ENCODE data around the gene DUS1L.
A peak's percentile ranks its signal among the peaks of the same experiment; 100 is the strongest.

Gene DUS1L

DNA sequence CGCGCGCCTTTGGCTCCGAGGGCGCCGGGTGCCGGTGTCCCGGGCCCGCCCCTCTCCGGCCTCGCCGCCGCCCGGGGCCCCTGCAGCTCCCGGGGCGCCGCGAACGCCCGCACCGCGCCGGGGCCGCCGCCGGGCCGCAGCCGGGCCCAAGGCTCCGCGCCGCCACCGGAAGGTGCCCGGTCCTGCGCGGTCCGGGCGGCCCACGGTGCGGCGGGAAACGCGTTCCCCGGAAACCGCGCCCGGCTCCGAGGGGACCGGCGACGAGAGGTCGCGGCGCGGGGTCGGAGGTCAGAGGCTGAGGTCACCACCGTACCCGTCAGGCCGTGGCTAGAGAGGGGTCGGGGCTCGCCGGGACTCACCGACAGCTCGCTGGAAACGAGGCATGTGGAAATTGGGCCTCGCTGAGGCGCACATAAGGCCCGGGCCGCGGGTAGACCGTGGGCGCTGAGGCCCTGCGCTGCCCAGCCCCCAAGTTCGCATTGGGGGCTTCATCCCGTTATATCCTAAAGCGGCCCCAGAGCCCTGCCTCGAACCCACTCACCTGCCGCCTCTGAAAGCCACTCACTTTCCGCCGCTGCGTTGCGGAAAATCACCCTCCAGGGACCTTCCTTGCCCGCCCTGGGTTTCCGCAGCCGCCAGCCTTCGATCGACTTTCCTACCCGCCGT lies at the start of gene DUS1L:
TSS of gene DUS1L (minus strand) at position 167 of the 666 bp plus-strand sequence. CDS start 745 bp downstream, outside the sequence.
- DNase-seq (ENCODE audit: low read depth in 1 of 2, low spot score in 1 of 2), result peak; percentile 53 to 70

- no peak for DNase-seq (ENCODE audit: low read depth in 1 of 2, low spot score in 1 of 2)
Measured at GRCh38 chr17:82114872-82115271, 49.3 kb upstream of the DUS1L start.

DNA sequence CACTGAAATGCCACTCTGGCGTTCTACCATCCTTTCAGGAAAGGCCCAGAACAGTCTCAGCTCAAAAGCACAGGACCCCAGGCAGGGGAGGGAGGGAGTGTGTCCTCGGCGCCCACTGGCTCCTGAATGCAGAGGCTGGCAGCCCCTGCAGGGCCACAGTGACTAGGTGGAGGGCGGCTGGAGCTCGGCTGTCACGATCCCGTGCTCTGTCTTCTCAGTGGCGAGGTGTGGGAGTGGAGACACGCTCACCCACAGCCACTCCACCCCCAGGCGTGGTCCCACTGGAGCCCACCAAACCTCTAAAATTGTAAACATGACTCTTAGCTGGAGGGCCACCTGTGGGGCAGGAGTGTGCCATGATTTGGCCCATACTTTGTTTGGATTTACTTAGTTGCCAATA lies 48.8 kb upstream of the DUS1L start:
- DNase-seq (ENCODE audit: low read depth in 1 of 2, low spot score in 1 of 2), result no peak

DNA sequence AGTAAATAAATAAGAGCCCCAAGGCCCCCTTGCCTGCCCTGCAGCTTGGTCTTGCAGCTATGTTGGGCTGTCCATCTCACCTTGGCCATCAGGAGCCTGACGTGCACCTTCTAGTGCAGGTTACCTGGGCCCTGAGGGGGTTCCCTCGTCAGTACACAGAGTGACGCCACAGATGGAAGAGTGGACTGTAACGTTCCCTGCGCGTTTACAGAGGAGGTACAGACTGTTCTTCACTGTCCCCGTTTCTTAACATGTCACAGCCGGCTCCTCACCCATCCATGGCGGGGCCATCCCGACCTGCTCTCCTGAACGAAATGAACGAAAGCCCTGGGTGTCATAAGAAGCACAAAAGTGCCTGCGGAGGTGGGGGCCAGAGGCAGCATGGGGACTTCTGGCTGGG lies 48.3 kb upstream of the DUS1L start:
- no peak for DNase-seq (ENCODE audit: low read depth in 1 of 2, low spot score in 1 of 2)

DNA sequence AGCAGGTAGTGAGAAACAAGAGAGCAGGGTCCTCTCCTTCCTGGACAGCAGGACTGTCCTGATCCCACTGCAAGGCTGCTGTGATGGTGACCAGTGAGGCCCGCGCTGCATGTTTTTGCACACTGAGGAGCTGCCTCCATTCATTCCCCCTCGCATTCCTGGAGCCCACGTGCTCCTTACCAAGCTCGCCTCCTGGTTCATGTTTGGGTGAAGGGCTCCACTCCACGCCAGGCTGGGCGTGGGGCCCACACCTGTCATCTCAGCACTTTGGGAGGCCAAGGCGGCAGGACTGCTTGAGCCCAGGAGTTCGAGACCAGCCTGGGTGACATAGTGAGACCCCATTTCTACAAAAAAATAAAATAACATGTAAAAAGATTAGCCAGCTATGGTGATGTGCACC lies 47.8 kb upstream of the DUS1L start:
- no peak for DNase-seq (ENCODE audit: low read depth in 1 of 2, low spot score in 1 of 2)

DNA sequence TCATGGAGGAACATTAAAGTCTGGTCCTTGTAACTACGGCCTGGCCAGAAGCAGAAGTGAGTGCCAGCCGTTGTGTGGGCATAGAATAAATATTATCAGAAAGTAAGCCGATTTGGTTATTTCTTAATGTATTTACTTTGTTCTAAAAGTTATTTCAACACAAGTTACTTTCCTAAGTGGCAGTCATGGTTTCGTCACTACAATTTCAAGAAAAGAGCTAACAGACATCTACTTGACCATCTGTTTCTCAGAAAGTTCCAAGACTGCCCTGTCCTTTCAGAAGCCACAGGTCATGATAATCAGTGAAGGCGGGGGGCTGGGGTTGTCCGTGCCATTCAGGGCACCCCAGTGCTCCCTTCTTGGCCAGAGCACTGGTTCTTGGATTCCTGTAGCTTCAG lies 47.3 kb upstream of the DUS1L start:
- no peak for DNase-seq (ENCODE audit: low read depth in 1 of 2, low spot score in 1 of 2)

GRCh38 chr17:82112181-82112913 lies 46.7 kb upstream of the DUS1L start:
- DNase-seq (ENCODE audit: low read depth in 1 of 2, low spot score in 1 of 2), result no peak

DNA sequence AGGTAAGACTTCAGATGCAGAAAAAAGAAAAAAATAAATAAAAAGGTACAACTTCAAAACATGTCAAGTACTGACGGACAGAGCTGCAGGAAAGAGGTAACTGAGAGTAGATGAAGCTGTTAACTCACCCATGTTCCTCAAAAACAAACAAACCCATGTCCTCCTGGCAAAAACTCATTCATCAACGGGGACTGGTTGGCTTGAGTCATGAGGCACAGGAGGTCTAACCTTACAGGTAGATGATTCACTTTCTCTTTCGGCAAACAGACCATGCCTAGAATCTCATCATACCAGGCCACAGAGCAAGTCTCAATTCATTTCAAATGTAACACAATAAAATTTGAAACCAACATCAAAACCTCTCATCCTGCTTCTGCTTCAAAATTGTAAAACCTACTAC lies 44.7 kb upstream of the DUS1L start:
- no peak for DNase-seq (ENCODE audit: low read depth in 1 of 2, low spot score in 1 of 2)

GRCh38 chr17:82108961-82109475 lies 43.4 kb upstream of the DUS1L start:
- no peak for DNase-seq (ENCODE audit: low read depth in 1 of 2, low spot score in 1 of 2)

- no peak for DNase-seq (ENCODE audit: low read depth in 1 of 2, low spot score in 1 of 2)
Measured at GRCh38 chr17:82108496-82108945, 42.9 kb upstream of the DUS1L start.

DNA sequence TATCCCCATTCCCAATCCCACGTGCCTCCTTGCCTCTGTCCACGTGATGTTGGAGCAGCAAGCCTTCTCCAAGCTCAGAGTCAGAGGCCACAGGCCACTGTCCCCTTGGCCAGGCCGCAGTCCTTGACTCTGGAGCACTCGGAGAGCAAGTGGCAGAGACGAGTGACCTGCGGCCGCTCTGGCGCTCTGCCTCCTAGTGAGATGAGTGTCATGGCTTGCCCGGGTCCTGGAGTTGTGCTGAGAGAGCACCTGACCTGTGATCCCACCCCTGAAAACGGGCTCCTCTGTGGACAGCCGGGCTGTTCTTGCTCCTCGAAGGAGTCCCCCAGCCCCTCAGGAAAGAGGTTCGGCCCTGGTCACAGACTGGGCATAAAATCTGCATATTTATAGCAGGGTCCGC lies 42.4 kb upstream of the DUS1L start:
- no peak for DNase-seq (ENCODE audit: low read depth in 1 of 2, low spot score in 1 of 2)

- no peak for DNase-seq (ENCODE audit: low read depth in 1 of 2, low spot score in 1 of 2)
Measured at GRCh38 chr17:82107341-82107860, 41.8 kb upstream of the DUS1L start.

DNA sequence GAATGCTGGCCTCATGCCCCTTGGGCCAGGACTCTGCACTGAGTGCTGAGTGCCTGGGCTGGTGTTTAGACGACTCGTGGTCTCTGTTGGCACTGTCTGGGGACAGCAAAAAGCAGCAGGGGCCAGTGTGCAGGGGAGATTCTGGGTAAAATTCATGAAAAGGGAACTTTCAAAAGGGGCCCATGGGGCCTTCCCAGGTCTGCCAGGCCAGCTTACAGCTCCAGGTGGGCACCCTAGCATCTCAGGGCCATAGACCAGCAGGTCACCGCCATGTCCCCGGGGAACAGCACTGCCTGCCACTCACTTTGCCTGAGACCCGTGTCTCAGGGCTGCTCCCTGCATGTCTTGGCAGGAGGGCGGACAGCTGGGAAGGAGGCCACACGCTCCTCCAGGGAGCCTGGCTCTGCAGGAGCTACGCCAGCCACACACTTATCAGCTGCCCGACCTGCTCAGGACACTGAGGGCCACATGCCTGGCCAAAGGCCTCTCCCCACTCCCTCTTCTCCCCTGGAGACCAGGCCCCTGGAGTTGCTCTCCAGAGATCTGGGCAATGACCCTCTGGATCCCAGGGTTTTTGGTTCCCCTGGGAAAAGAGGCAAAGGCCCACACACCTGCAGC lies 41.2 kb upstream of the DUS1L start:
- no peak for DNase-seq (ENCODE audit: low read depth in 1 of 2, low spot score in 1 of 2)

GRCh38 chr17:82105882-82106687 lies 40.5 kb upstream of the DUS1L start:
- peak; percentile 43 to 49 for DNase-seq (ENCODE audit: low read depth in 1 of 2, low spot score in 1 of 2)

GRCh38 chr17:82105417-82105881 lies 39.8 kb upstream of the DUS1L start:
- no peak for DNase-seq (ENCODE audit: low read depth in 1 of 2, low spot score in 1 of 2)

- no peak for DNase-seq (ENCODE audit: low read depth in 1 of 2, low spot score in 1 of 2)
Measured at GRCh38 chr17:82104797-82105416, 39.3 kb upstream of the DUS1L start.

DNA sequence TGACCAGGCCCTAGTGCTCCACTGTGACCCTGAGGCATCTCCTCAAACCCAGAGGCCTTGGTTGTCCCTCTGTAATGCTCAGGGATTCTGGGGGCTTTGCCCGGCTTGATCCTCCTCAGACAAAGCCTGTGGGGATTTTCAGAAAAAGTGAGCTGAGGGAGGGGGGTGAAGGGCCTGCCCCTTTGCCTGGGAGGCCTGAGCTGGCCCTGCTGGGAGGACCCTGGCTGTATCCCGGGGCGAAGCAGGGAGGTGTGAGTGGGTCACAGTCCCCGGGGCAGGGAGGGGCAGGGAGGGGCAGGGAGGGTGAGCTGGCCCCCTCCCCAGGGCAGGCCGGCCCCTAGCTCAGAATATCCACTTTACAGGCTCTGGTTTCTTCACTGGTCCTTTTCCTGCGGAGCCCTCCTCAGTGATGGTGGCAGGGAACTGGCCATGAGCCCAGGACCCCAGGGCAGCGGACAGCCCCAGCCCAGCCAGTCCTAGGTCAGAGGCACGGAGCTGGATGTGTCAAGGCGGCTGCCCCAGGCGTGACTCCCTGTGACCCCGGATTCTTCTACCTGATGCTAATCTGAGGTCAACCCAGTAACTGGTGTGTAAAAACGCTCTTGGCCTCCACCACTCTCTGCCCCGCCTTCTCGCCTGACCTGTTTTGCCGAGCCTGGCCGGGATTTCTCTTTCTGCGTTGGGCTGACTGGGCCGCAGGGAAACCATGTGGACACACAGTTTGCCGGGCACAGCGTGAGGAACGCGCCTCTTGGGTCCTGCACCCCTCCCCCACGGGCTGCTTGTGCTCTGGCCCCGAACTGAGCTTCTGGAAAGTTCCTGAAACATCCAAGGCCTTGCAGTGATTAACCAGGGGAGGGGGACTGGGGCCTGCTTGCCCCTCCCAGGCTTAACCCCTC lies 38.2 kb upstream of the DUS1L start:
- DNase-seq (ENCODE audit: low read depth in 1 of 2, low spot score in 1 of 2), result no peak

DNA sequence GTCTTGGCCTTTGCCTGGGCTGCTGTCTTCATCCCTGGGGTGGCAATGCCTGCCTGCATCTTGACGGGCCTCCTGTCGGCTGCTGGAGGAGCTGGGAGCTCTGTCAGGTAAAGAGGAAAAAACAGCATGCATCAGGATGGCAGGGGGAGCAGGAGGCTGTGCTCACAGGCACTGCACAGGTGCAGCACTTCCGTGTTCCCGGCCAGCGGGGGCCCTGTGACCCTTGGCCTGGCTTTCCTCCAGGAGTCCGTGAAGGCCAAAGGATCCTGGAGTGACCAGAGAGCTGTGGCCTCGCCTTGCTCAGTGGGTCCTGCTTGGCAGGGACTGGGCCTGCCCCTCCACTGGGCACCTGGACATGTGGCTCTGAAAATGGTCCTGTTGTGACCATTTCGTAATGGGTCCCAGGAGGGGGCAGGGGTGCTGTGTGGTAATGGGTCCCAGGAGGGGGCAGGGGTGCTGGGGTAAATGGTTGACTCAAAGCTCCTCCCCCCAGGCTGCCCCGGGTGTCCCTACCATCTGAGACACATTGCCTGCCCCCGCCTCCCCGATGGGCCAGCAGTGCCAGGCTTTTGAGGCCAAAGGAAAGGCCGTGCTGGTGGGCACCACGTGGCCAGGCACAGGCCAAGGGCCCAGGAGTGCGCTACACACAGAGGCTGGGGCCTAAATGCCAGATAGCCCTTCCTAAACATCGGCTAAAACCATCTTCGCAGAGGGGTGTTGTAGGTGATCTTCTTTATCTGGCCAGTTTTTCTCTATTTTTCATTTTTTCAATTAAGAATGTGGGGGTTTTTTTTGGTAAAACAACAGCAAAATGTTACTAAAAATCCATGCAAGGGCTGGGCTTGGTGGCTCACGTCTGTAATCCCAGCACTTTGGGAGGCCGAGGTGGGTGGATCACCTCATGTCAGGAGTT lies 36.4 kb upstream of the DUS1L start:
- no peak for DNase-seq (ENCODE audit: low read depth in 1 of 2, low spot score in 1 of 2)
